IPS-18a (cell line): ENCODE data around the gene DAG1.

Experiments used
- H3K27ac ChIP-seq: one replicate; pipeline ENCODE4 v1.5.1; 2013; ENCODE audit warnings: low read length
- H3K27me3 ChIP-seq: one replicate; pipeline ENCODE4 v1.6.1; 2013; ENCODE audit warnings: mild to moderate bottlenecking, low read length; ENCODE audit not compliant: control insufficient read depth, insufficient read depth
- H3K36me3 ChIP-seq: one replicate; pipeline ENCODE4 v1.6.1; 2013; ENCODE audit warnings: low read depth, low read length; ENCODE audit not compliant: control insufficient read depth
- H3K4me1 ChIP-seq: one replicate; pipeline ENCODE4 v1.6.1; 2013; ENCODE audit warnings: low read depth, low read length; ENCODE audit not compliant: control insufficient read depth
- H3K4me3 ChIP-seq: one replicate; pipeline ENCODE4 v1.5.1; 2013; ENCODE audit warnings: low read length
- H3K9ac ChIP-seq: one replicate; pipeline ENCODE4 v1.6.1; 2013; ENCODE audit warnings: mild to moderate bottlenecking, low read length, moderate library complexity
- H3K9me3 ChIP-seq: one replicate; pipeline ENCODE4 v1.6.1; 2013; ENCODE audit warnings: low read depth, low read length; ENCODE audit not compliant: control insufficient read depth

DAG1 gene

DNA sequence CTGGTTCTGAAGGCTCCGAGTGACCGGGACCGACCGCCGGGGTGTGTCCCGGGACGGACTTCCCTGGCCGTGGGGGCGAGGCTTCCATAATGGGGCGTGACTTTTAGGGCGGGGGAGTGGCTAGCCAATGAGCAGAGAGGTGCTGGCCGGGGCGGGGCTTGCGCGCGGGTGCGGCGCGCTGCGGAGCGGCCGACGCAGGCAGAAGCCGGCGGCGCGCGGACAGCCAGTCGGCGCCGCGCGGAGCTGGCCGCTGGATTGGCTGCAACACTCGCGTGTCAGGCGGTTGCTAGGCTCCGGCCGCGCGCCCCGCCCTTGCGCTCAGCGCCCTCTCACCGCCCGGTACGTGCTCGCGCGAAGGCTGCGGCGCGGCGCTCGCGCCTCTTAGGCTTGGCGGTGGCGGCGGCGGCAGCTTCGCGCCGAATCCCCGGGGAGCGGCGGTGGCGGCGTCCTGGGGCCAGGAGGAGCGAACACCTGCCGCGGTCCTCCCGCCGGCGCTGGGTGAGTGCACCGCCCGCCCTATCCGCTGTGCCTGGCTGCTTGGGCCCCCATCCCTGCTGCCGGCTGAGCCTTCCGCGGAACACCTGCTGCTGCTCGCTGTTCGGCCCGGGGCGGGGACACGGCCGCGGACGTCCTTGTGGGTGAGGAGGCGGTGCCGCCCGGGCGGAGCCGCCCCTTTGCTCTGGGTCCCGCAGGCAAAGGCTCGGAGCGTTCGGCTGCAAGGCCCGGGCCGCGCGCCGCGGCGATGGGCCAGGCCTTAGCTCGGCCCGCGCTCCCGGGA lies at the start of gene DAG1:
Gene DAG1, plus strand, starts transcription at position 332 of the 778 bp plus-strand sequence. CDS start 40,268 bp downstream, outside the sequence.
- Histone ChIP-seq H3K27ac (peak within 1 kb of the TSS; percentile 97), H3K4me1 (peaks cover 22% of the 10 kb centered on the region), H3K36me3 (no peaks in the 10 kb centered on the region), H3K9ac (peak within 1 kb of the TSS; percentile 76), H3K27me3 (no peaks in the 10 kb centered on the region), H3K4me3 (peak within 1 kb of the TSS; percentile 83), H3K9me3 (no peaks in the 10 kb centered on the region)

DNA sequence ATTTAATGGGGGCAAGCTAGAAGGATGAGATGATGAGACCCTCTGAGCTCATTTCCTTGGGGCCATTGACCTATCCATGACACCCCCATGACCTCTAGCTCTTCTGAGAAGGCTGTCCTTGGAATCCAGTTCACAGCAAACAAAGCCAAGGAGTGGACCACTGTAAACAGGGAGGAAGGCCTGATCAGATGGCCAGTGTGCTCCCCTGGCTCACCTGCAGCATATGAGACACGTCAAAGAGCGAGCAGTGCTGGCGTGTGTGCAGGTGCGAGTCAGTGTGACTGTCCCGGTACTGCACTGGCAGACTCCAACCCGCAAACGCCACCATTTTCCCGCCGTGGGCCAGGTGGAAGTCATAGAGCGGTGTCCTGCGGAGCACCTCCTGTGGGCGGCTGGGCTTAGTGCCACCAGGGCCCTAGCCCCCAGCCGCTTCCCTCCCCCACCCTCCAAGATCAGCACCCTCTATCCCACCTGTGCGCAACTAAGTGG lies 48.1 kb upstream of the DAG1 start:
- Histone ChIP-seq H3K4me1 (peaks cover 7% of the 10 kb centered on the region), H3K36me3 (no peaks in the 10 kb centered on the region), H3K4me3 (peak overlapping the region; percentile 70), H3K27me3 (no peaks in the 10 kb centered on the region), H3K9ac (peak overlapping the region; percentile 57), H3K9me3 (no peaks in the 10 kb centered on the region), H3K27ac (no peak overlapping the region)

DNA sequence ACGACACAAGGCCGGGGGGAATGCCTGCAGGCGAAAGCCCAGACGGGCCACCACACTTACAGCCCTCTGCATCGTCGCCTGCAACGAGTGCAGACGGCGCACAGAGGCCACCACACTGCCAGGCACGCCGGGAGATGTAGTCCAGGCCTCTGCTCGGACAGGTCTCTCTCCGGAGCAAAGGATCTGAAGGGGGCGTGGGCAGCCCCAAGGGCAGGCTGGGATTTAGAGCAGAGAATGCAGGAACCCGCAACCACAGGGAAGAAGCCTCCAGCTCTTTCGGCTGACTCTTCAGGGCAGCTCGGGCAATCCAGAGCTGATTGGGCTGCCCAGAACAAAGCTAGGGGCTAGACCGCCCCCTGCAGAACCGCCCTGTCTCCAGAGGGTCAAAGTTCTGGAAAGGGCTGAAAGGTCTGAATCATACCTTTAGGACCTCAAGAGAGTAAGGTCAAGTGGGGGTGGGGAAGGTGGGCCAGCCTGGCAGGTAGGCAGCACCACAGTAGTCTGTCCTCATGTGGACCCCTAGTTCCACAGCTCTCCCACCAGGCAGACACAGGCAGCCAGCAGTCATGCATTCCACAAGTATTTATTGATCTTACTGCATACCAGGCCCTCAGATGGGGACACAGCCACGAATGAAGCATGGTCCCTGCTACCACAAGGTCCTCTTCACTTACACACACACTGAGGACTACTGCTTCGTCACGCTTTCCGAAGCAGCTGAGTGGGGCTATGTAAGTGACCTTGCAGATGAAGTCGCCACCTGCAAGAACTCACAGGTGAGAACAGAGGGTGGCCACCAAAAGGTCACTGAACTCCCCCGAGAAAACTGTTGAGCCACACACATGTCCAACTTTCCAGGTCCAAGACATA lies 47.5 kb upstream of the DAG1 start, which contains the start of gene AMT:
Gene AMT, minus strand, starts transcription at position 95 of the 870 bp plus-strand sequence. Its CDS starts 23 bp downstream, at position 72.
- Histone ChIP-seq H3K9ac (peak within 1 kb of the TSS; percentile 57), H3K9me3 (no peaks in the 10 kb centered on the region)

DNA sequence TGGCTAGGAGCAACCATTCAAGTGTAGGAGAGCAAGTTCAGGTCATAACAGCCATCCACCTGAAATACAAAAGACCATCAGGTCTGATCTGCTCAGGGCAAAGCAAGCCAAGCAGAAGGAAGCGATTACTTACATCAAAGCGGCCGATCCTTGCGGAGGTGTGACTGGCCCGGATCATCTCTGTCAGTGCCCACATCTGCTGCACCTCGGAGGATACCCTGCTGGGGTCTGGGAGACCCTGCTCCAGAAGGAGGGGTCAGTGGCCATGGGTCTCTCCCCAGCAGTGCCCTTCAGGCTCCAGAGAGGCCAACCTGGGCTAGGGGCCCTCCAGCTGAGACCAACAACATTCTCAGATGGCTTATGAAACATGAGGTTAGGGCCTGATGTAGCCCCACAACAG lies 45.3 kb upstream of the DAG1 start:
- no peak overlapping the region for H3K27ac ChIP-seq

More for the DNA sequence above, 47.5 kb upstream of the DAG1 start, which contains the start of gene AMT:
- Histone ChIP-seq H3K27ac (peak within 1 kb of the TSS; percentile 18), H3K4me1 (peaks cover 7% of the 10 kb centered on the region), H3K4me3 (peak within 1 kb of the TSS; percentile 70), H3K36me3 (no peaks in the 10 kb centered on the region), H3K27me3 (no peaks in the 10 kb centered on the region)

DNA sequence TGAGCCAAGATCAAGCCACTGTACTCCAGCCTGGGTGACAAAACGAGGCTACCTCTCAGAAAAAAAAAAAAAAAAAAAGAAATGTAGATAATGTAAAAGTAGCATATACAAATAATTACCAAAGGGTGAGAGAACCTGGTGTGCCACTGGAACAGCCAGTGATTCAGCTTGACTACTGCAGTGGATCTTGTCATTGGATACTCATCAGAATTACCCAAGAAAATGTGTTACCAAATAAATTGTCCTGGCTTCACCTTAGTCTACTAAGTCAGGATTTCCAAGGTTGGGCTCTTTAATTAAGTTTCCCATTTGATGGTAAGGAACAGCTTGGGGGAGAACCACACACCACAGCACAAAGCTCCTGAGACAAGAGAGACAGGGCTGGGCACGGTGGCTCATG lies 42.5 kb upstream of the DAG1 start:
- Histone ChIP-seq H3K36me3 (no peaks in the 10 kb centered on the region), H3K9me3 (no peaks in the 10 kb centered on the region), H3K27ac (no peak overlapping the region), H3K27me3 (no peaks in the 10 kb centered on the region), H3K4me3 (no peak overlapping the region), H3K4me1 (peaks cover 6% of the 10 kb centered on the region), H3K9ac (no peak overlapping the region)

More for the DNA sequence above, 45.3 kb upstream of the DAG1 start:
- Histone ChIP-seq H3K27me3 (no peaks in the 10 kb centered on the region), H3K9me3 (no peaks in the 10 kb centered on the region), H3K9ac (no peak overlapping the region), H3K4me1 (peaks cover 7% of the 10 kb centered on the region), H3K4me3 (no peak overlapping the region), H3K36me3 (no peaks in the 10 kb centered on the region)

DNA sequence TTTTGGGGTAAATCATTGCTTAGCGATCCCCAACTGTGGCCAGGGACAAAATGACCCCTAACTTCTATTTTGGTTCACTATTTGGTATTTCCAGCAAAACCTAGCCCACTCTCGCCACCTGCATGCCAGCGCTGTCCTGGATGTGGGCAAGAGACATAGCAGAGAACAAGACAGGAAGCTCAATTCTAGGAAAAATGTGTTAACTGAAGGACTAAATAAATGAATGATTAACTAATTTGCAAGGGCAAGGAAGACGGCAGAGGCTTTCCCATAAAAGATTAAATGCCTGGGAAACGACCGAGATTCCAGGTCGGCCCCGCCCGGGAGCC lies 41.4 kb upstream of the DAG1 start:
- Histone ChIP-seq H3K27me3 (no peaks in the 10 kb centered on the region), H3K27ac (no peak overlapping the region), H3K4me3 (peak overlapping the region; percentile 85), H3K4me1 (no peaks in the 10 kb centered on the region), H3K36me3 (no peaks in the 10 kb centered on the region), H3K9ac (peak overlapping the region; percentile 84), H3K9me3 (no peaks in the 10 kb centered on the region)

DNA sequence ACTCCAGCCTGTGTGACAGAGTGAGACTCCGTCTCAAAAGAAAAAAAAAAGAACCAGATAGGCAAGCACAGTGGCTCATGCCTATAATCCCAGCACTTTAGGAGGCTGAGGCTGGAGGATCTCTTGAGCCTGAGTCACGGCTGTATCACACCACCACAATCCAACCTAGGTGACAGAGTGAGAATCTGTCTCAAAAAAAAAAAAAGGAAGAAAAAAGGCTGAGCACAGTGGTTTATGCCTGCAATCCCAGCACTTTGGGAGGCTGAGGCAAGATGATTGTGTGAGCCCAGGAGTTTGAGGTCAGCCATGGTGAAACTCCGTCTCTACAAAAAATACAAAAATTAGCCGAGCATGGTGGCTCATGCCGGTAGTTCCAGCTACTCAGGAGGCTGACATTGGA lies 35.3 kb upstream of the DAG1 start:
- no peaks in the 10 kb centered on the region for H3K9me3 ChIP-seq
- H3K27me3 ChIP-seq: no peaks in the 10 kb centered on the region
- no peaks in the 10 kb centered on the region for H3K4me1 ChIP-seq
- no peak overlapping the region for H3K9ac ChIP-seq
- H3K4me3 ChIP-seq: no peak overlapping the region
- no peaks in the 10 kb centered on the region for H3K36me3 ChIP-seq
- no peak overlapping the region for H3K27ac ChIP-seq

DNA sequence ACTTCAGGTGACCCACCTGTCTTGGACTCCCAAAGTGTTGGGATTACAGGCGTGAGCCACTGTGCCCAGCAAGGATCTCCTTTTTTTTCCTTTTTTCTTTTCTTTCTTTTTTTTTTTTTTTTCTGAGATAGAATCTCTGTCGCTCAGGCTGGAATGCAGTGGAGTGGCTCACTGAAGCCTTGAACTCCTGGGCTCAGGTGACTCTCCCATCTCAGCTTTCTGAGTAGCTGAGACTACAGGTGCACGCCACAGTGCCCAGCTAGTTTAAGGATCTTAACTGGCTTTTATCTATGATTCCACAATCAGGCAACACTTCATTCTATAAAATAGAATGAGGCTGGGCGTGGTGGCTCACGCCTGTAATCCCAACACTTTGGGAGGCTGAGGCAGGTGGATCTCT lies 24.7 kb upstream of the DAG1 start:
- Histone ChIP-seq H3K27ac (no peak overlapping the region), H3K27me3 (no peaks in the 10 kb centered on the region), H3K4me1 (no peaks in the 10 kb centered on the region), H3K36me3 (no peaks in the 10 kb centered on the region), H3K9ac (no peak overlapping the region), H3K4me3 (no peak overlapping the region), H3K9me3 (no peaks in the 10 kb centered on the region)

DNA sequence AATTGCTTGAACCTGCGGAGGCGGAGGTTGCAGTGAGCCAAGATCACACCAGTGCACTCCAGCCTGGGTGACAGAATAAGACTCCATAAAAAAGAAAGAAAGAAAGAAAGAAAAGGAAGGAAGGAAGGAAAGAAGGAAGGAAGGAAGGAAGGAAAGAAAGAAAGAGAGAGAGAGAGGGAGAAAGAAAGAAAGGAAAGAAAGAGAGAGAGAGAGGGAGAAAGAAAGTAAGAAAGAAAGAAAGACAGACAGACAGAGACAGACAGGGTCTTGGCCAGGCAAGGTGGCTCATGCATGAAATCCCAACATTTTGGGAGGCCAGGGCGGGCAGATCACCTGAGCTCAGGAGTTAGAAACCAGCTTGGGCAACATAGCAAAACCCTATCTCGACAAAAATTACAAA lies 16.4 kb upstream of the DAG1 start:
- H3K27ac ChIP-seq: no peak overlapping the region
- no peaks in the 10 kb centered on the region for H3K36me3 ChIP-seq
- H3K27me3 ChIP-seq: no peaks in the 10 kb centered on the region
- H3K4me1 ChIP-seq: peaks cover 9% of the 10 kb centered on the region
- H3K9ac ChIP-seq: no peak overlapping the region
- H3K9me3 ChIP-seq: no peaks in the 10 kb centered on the region
- H3K4me3 ChIP-seq: no peak overlapping the region

DNA sequence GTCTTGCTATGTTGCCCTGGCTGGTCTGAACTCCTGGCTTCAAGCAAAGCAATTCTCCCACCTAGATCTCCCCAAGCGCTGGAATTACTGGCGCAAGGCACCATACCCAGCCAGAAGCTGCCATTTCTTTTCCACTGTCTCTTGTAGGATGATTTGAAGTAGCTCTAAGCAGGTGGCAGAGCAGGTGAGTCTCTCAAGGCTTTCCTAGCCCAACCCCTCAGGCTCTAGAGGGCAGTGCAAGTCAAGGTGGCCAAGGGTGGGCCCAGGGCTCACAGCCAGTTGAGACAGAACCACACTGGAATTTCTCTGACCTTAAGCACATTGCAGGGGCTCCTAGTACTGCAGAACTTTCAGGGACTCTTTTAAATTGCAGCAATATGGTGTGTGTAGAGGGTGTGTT lies 15.6 kb upstream of the DAG1 start:
- Histone ChIP-seq H3K4me1 (peaks cover 17% of the 10 kb centered on the region), H3K9me3 (no peaks in the 10 kb centered on the region), H3K27ac (no peak overlapping the region), H3K4me3 (no peak overlapping the region), H3K27me3 (no peaks in the 10 kb centered on the region), H3K36me3 (no peaks in the 10 kb centered on the region), H3K9ac (no peak overlapping the region)

DNA sequence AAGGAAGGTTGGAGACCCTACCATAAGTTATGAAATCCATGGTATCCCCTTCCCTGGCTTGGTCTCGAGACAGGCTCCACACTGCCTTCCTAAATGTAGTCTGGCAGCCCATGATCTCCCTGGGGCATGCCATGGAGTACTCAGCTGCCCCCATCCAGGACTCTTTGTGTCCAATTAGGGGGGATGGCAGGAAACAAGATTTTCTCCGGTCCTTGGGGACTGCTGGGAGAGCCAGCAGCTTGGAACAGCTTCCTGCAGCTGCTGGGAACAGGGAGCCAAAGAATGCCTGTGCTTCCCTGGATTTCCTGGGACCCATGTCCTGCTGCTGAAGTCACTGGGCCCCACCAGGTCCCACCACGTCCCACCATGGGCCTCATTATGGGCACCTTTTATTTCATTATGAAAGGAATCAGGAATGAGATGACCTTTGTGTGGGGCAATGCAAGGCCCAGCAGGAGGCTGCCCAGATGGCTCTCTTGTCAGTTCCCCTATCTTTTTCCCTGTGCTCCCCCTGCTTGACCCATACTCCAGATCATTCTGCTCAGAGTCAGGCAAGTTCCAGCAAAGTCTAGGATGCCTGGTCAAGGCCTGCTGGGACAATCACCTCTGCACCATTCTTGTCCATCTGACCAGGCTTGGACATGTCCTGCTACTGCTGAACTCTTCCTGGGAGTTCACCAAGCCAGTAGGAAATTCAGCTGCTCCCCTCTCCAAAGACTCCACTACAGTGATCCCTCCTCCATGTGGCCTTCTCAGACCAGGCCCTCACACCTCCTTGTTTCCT lies 15.0 kb upstream of the DAG1 start:
- H3K36me3 ChIP-seq: no peaks in the 10 kb centered on the region
- H3K27me3 ChIP-seq: no peaks in the 10 kb centered on the region
- no peak overlapping the region for H3K4me3 ChIP-seq
- H3K4me1 ChIP-seq: peaks cover 23% of the 10 kb centered on the region
- H3K9ac ChIP-seq: no peak overlapping the region
- H3K9me3 ChIP-seq: no peaks in the 10 kb centered on the region
- no peak overlapping the region for H3K27ac ChIP-seq
